ACC112 (cell line): ENCODE results near the gene SPTBN5.

Source experiments
- H2AFZ ChIP-seq: fragments of 200-600 bp; sonication (generic); one replicate; pipeline ENCODE4 v1.6.0; 2017; ENCODE audit warnings: antibody characterized with exemption, low read length; ENCODE audit not compliant: unreplicated experiment
- H3K27ac ChIP-seq: fragments of 200-600 bp; sonication (generic); 2 replicates; pipeline ENCODE4 v1.5.1; 2014; ENCODE audit warnings: low read depth, mild to moderate bottlenecking, antibody characterized with exemption, low read length, moderate library complexity
- H3K27me3 ChIP-seq: fragments of 200-600 bp; sonication (generic); 2 replicates; pipeline ENCODE4 v1.6.1; 2014; ENCODE audit warnings: mild to moderate bottlenecking, antibody characterized with exemption, low read length, moderate library complexity, mixed read lengths; ENCODE audit not compliant: insufficient read depth
- H3K36me3 ChIP-seq: fragments of 200-600 bp; sonication (generic); 2 replicates; pipeline ENCODE4 v1.6.1; 2016; ENCODE audit warnings: mild to moderate bottlenecking, antibody characterized with exemption, low read length, moderate library complexity, mixed read lengths; ENCODE audit not compliant: insufficient read depth
- H3K4me1 ChIP-seq: fragments of 200-600 bp; sonication (generic); one replicate; pipeline ENCODE4 v1.6.1; 2016; ENCODE audit warnings: low read length, mixed read lengths; ENCODE audit not compliant: insufficient read depth, unreplicated experiment, control insufficient read depth
- H3K4me3 ChIP-seq: fragments of 200-600 bp; sonication (generic); 2 replicates; pipeline ENCODE4 v1.5.1; 2014; ENCODE audit warnings: mild to moderate bottlenecking, low read depth, low read length
- H3K79me2 ChIP-seq: fragments of 200-600 bp; sonication (generic); one replicate; pipeline ENCODE4 v1.6.0; 2016; ENCODE audit warnings: low read length; ENCODE audit not compliant: control insufficient read depth, unreplicated experiment, insufficient read depth

Gene SPTBN5

GRCh38 chr15:41894251-41894790, 468 bp upstream of the SPTBN5 start:
- no peaks in the 10 kb centered on the region for H3K79me2 ChIP-seq
- H2AFZ ChIP-seq: no peak overlapping the region
- H3K27ac ChIP-seq: no peak overlapping the region
- H3K36me3 ChIP-seq: 0 out of 2 replicates have a peak, but pooled peaks cover 3% of the 10 kb centered on the region
- no peaks in the 10 kb centered on the region for H3K27me3 ChIP-seq
- peaks cover 16% of the 10 kb centered on the region for H3K4me1 ChIP-seq
- no peak overlapping the region for H3K4me3 ChIP-seq

- H3K36me3 ChIP-seq: no peaks in the 10 kb centered on the region
- no peak overlapping the region for H3K4me3 ChIP-seq
- H3K4me1 ChIP-seq: peaks cover 16% of the 10 kb centered on the region
- no peaks in the 10 kb centered on the region for H3K79me2 ChIP-seq
- no peaks in the 10 kb centered on the region for H3K27me3 ChIP-seq
- no peak overlapping the region for H3K27ac ChIP-seq
- H2AFZ ChIP-seq: no peak overlapping the region
Observed at GRCh38 chr15:41892621-41893421, 1.0 kb downstream of the SPTBN5 start.

GRCh38 chr15:41891946-41892345, 1.9 kb downstream of the SPTBN5 start:
- Histone ChIP-seq H2AFZ (no peak overlapping the region), H3K4me1 (peaks cover 16% of the 10 kb centered on the region), H3K27ac (no peak overlapping the region), H3K79me2 (no peaks in the 10 kb centered on the region), H3K36me3 (no peaks in the 10 kb centered on the region), H3K4me3 (no peak overlapping the region), H3K27me3 (no peaks in the 10 kb centered on the region)

DNA sequence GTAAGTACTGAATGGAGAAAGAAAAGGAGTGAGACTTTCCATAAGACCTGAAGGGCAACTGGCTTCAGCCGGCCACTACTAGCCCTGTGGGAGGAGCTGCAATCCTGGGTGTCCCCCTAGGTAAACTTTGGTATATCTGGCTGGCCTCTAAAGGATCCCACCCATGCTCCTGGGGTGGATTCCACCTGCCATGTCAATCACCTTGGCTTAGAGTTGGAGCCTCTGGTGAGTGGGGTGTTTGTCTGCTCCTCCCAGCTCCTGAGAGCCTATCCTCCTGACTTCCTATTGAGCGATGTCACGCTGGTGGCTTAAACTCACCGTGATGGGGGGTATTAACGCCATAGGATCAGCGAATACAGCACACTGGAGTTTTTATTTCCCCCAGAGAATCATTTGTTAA, 2.6 kb downstream of the SPTBN5 start:
- no peaks in the 10 kb centered on the region for H3K27me3 ChIP-seq
- no peak overlapping the region for H3K27ac ChIP-seq
- H3K4me1 ChIP-seq: peaks cover 16% of the 10 kb centered on the region
- no peak overlapping the region for H3K4me3 ChIP-seq
- no peaks in the 10 kb centered on the region for H3K79me2 ChIP-seq
- H2AFZ ChIP-seq: no peak overlapping the region
- H3K36me3 ChIP-seq: no peaks in the 10 kb centered on the region

GRCh38 chr15:41890050-41890690, 3.7 kb downstream of the SPTBN5 start:
- Histone ChIP-seq H3K27me3 (no peaks in the 10 kb centered on the region), H3K27ac (no peak overlapping the region), H3K4me1 (peaks cover 15% of the 10 kb centered on the region)

GRCh38 chr15:41888662-41889253, 5.1 kb downstream of the SPTBN5 start:
- H3K27me3 ChIP-seq: no peaks in the 10 kb centered on the region
- no peak overlapping the region for H3K4me3 ChIP-seq
- no peaks in the 10 kb centered on the region for H3K79me2 ChIP-seq

More at GRCh38 chr15:41890050-41890690, 3.7 kb downstream of the SPTBN5 start:
- no peak overlapping the region for H3K4me3 ChIP-seq
- H2AFZ ChIP-seq: no peak overlapping the region
- no peaks in the 10 kb centered on the region for H3K36me3 ChIP-seq
- H3K79me2 ChIP-seq: no peaks in the 10 kb centered on the region

DNA sequence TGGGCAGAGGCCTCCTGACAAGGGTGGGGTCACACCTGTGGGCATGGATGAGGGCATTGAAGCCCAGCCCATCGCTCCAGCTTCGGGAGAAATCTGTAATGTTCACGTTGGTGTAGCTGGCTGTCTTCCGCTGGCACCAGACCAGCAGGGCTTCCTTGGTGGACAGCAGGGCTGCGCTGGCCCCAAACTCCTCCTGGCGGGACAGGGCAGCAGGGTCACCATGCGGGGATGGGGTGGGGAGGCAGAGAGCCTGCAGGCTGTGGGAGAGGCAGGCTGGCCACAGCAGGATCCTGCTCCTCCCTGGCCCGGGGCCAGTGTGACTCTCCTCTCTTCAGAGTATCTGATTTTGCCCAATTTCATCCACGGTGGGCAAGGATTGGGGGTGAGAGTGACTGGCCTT, 6.0 kb downstream of the SPTBN5 start:
- Histone ChIP-seq H3K4me1 (no peaks in the 10 kb centered on the region), H3K79me2 (no peaks in the 10 kb centered on the region), H3K27ac (no peak overlapping the region), H3K27me3 (no peaks in the 10 kb centered on the region), H2AFZ (no peak overlapping the region), H3K4me3 (no peak overlapping the region), H3K36me3 (no peaks in the 10 kb centered on the region)

More at GRCh38 chr15:41888662-41889253, 5.1 kb downstream of the SPTBN5 start:
- Histone ChIP-seq H3K27ac (no peak overlapping the region), H3K36me3 (no peaks in the 10 kb centered on the region), H3K4me1 (peaks cover under 1% of the 10 kb centered on the region), H2AFZ (no peak overlapping the region)

DNA sequence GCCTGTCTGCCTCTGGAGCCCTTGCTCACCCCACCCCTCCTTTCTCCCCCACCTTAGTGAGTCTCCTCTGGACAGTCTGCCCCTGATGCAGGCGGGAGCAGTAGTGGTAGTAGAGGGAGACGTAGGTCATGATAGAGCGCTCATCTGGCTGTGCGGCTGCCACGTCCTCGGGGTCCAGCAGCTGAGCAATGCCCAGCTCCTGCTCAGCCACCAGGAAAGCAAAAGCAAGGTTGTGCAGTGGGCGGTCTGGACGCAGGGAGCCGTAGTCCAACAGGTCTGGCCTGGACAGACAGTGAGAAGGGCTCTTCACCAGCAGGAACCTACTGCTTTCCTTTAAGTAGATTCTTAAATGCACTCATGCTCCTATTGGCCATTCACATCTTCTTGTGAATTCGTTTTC, 6.7 kb downstream of the SPTBN5 start:
- Histone ChIP-seq H3K4me1 (no peaks in the 10 kb centered on the region), H3K27me3 (no peaks in the 10 kb centered on the region), H3K27ac (no peak overlapping the region), H3K36me3 (no peaks in the 10 kb centered on the region), H2AFZ (no peak overlapping the region), H3K79me2 (no peaks in the 10 kb centered on the region), H3K4me3 (no peak overlapping the region)

- Histone ChIP-seq H3K4me3 (no peak overlapping the region), H3K36me3 (no peaks in the 10 kb centered on the region), H3K27ac (no peak overlapping the region), H3K27me3 (no peaks in the 10 kb centered on the region), H2AFZ (no peak overlapping the region), H3K4me1 (no peaks in the 10 kb centered on the region), H3K79me2 (no peaks in the 10 kb centered on the region)
Observed at GRCh38 chr15:41886741-41887140, 7.1 kb downstream of the SPTBN5 start.

GRCh38 chr15:41885841-41886240, 8.0 kb downstream of the SPTBN5 start:
- Histone ChIP-seq H3K27me3 (no peaks in the 10 kb centered on the region), H3K79me2 (no peaks in the 10 kb centered on the region), H3K36me3 (no peaks in the 10 kb centered on the region), H3K4me3 (no peak overlapping the region), H3K27ac (no peak overlapping the region), H3K4me1 (no peaks in the 10 kb centered on the region), H2AFZ (no peak overlapping the region)
